Measurements from ENCODE around the gene DOCK1.

The DOCK1 gene

DNA sequence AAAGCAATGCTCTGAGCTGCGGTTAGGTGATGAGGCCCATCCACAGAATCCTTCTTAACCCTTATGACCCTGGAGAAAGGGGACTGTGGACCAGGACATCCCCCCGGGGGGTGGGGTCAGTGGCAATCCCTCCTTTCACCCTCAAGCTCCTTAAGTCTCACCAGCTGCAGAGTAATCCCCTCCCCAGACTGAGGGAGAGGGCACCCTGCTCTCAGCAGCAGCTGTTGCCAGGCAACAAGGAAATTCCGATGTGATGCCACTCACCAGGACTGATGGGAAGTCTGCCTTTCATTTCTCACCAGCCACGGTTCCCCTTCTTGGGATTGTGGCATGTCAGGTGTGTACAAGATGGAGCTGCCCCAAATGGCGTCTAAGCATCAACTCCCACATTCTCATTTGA is 129.6 kb downstream of the DOCK1 start:
- DNase-seq (ENCODE audit: low read depth, low spot score) = no peak

DNA sequence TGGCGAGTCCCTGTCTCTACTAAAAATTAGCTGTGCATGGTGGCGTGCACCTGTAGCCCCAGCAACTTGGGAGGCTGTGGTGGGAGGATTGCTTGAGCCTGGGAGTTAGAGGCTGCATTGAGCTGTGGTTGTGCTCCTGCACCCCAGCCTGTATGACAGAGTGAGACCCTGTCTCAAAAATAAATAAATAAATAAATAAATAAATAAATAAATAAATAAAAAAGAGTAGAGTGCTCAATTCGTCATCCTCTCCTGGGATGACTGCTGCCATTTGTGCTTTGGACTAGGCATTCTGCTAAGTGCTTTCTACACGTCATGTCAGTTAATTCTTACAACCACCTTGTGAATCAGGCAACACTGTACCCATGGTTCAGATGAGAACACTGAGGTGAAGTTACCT is 130.6 kb downstream of the DOCK1 start:
- DNase-seq (ENCODE audit: low read depth, low spot score) = no peak

DNA sequence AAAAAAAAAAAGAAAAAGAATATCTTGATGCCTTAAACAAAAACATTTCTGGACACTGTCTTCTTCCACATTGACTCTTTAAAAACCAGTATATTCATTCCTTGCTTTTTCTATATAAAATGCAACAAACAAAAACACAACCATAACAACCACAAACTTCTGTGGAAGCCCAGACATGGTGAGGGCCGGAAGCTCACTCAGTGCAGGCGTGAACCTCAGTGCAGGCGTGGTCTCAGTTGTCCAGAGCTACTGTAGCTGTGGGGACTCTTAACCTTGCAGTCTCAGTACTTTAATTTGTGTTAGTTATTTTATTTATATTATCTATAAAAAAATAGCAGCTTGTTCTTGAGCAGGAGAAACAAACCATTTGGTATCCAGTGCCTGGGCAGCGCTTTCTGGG is 131.8 kb downstream of the DOCK1 start:
- DNase-seq (ENCODE audit: low read depth, low spot score) = no peak

DNA sequence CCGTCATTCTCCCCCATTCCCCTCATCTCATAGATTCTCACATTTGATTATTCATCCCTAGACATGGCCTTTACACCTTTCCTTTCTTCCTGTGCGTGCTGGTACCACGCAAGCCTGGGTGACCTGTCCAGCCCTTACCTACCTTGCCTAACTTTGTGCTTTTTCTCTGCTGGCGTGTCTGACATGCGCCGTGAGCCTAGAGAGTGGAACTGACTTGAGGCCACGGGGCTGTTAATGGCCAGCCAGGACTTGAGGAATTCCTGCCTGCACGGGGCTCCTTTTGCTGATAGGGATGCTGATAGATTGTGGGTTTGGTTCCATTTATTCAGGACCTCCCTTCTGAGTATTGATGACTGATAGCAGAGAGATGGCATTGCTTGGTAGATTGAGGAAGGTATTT is 134.2 kb downstream of the DOCK1 start:
- DNase-seq (ENCODE audit: low read depth, low spot score) = no peak

DNA sequence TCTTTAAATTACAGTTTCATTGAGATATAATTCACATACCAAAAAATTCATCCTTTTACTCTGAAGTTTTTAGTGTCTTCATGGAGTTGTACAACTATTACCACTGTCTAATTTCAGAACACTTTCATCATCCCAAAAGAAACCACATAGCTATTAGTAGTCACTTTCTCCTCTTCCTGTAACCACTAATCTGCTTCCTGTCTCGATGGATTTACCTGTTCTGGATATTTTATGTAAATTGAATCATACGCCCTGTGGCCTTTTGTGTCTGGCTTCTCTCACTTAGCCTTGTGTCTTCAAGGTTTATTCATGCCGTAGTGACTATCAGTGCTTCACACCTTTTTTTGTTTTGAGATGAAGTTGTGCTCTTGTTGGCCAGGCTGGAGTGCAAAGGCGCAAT is 135.5 kb downstream of the DOCK1 start:
- DNase-seq (ENCODE audit: low read depth, low spot score) = no peak

DNA sequence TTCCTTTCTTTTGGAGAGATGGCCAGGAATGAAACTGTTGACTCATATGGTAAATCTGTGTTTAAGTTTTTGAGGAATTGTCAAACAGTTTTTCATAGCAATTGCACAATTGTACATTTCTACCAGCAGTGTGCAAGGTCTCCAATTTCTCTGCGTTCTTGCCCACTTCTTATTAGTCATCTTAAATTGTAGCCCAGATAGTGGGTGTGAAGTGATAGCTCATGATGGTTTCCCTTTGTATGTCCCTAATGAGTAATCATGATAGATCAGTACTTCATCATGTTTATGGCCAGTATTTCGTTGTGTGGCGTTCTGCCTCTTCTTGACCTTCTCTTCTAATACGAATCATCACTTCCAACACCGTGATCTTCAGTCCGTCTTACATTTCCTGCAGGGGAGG is 136.3 kb downstream of the DOCK1 start:
- no peak for DNase-seq (ENCODE audit: low read depth, low spot score)

DNA sequence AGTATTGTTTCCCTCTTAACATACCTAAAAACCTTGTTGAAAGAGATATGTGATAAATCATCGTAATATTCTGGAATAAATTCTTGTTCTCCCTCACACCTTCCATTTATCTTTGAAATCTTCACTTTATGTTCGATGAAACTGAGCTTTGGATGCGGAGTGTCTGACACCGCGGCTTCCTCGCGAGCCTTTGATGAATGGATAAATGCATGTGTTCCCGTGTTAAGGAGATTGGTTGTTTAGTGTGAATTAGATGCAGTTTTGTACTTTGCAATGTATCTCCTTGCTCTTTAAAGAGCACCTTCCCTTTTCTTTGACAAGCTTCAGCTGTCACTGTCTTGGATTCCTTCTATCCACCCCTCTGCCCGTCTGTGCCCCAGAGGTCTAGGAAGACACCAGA is 138.1 kb downstream of the DOCK1 start:
- no peak for DNase-seq (ENCODE audit: low read depth, low spot score)

DNA sequence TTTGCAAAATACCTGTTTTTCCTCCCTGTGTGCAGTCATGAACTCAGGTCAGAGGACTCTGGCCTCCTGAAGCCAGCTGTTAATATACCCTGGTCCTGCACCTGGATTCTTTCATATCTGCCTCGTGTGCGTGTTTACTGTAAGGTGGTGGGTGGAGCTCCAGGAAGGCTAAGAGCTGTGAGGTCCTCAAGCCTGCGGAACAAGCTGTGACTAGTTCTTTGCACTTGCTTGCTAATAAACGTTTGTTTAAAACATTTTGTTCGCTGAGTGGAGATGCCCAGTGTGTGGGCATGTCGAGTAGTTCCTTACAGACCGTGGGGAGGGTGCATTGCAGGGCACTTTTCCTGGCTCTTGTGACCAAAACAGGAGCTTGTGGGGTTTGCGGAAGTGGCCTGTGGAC is 139.0 kb downstream of the DOCK1 start:
- DNase-seq (ENCODE audit: low read depth, low spot score) = no peak

DNA sequence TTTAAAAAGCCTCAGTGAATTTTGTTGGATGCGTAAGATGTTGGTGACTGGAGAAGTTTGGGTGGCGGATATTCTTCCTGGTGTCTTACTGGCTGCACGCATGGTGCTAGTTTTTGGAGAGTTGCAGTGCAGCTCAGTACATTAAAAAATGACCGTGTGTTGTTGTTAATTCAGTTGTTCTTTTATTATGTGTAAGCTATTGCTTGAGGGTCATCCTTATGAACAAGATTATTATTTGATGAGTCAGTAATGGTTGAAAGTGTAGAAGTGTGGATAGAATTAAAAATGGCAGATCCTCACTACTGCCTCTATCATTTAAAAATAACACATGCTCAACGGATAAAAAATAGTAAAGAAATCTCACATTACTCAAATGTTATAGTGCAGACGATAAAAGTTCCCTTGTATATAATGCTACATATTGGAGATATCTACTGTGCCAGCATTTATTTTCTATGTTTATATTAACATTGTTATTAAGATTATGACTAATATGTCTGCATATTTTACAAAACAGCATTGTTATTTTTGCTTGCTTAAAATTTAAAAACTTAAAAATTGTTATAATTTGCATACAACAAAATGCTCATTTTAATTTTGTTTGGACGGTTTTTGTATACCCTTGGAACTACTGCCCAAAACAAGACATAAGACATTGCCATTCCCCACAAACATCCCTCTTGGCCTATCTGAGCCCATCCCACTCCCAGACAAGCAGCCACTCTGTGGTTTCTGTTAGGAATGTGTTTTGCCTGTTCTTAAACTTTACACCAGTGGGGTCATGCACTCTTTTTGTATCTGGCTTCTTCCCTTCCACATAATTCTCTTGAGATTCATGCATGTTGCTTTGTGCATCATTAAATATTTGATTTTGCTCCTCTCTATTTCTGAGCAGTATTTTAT is 142.0 kb downstream of the DOCK1 start:
- DNase-seq (ENCODE audit: low read depth, low spot score) = no peak

DNA sequence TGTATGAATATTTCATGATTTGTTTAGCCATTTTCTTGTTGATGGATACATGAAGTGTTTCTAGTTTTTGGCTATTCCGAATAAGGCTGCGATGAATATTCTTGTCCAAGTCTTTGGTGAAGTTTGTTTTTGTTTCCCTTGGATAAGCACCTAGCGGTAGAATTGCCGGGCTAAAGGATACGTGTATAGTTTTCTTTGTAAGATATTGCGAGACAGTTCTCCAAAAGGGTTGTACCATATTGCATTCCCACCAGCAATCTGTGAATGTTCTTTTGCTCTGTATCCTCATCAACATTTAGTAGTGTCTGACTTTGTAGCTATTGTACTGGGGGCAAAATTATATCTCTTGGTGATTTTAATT is 142.6 kb downstream of the DOCK1 start:
- DNase-seq (ENCODE audit: low read depth, low spot score) = no peak

DNA sequence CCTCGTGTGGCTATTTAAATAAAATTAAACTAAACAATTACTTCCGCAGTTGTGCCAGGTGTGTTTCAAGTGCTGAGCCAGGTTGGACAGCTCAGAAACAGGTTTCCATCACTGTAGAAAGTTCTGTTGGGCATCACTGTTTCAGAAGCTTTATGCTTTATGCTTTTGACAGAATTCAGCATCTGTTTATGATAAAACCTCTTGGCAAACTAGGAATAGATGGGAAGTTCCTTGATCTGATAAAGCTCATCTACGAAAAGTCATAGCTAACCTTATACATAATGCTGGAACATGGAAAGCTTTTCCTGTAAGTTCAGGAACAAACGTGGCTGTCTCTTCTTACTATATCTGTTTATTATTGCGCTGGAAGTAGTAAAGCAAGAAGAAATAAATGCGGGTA is 143.4 kb downstream of the DOCK1 start:
- DNase-seq (ENCODE audit: low read depth, low spot score) = no peak

DNA sequence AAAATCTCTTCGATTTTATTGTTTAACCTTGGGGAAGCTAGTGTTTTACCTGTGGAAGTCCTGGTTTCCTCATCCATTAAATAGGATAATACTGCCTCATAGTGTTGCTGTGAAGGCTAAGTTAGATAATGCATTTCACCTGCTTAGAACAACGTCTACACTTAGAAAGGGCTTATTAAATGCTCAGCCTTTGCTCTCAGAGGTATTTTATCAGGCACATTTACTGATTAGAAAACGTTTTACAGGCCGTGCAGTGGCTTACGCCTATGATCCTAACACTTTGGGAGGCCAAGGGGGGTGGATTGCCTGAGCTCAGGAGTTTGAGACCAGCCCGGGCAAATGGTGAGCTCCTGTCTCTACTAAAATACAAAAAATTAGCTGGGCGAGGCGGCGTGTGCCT is 146.8 kb downstream of the DOCK1 start:
- DNase-seq (ENCODE audit: low read depth, low spot score) = no peak

DNA sequence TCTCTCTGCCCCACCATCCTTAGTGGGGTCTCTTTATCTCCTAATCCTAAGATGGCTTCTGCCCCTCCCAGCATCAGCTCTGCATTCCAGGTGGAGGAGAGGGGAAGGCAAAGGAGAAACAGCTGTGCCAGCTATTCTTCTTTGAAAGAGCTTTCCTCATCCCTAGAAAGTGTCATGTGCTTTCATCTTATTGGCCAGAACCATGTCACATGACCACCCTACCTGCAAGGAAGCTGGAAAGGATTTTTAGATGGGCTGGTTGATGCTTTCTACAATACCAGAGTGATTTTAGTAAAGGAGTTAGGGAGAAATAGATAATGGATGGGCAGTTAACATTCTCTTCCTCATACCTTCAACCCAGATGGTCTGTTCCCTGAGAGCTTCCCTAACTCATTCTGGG is 150.0 kb downstream of the DOCK1 start:
- DNase-seq (ENCODE audit: low read depth, low spot score) = no peak

DNA sequence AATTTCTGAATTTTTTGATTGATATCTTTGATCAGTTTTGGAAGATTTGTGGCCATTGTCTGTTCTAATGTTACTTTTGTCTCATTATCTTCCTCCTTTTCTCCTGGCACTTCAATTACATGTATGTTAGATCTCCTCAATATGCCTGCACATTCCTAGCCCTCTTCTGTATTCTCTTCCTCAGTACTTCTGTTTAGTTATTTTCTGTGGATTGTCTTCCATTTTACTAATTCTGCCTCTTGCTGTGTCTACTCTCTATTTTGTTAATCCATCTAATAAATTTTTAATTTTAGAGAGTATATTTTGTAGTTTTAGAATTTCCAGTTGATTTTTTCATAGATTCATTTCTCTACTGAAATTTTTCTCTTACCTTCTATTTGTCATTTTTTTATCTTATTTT is 154.1 kb downstream of the DOCK1 start:
- DNase-seq (ENCODE audit: low read depth, low spot score) = no peak

DNA sequence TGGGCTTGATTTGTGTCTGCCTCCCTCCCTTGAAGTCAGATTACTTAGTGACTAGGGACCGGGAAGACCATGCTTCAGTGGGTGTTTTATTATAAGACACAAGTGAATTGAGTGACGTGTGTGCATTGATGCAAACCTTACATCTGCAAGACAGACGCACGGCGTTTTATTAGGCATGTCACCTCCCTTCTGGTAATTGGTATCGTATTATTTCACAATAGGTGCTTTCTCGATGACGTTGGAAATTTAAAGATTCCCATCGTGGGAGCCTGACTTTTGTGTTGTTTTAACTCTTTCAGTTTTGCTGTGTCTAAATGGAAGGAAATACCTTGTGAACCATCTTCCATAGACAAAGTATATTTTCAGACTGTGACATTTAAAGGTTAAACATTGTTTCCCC is 158.5 kb downstream of the DOCK1 start:
- DNase-seq (ENCODE audit: low read depth, low spot score) = no peak

DNA sequence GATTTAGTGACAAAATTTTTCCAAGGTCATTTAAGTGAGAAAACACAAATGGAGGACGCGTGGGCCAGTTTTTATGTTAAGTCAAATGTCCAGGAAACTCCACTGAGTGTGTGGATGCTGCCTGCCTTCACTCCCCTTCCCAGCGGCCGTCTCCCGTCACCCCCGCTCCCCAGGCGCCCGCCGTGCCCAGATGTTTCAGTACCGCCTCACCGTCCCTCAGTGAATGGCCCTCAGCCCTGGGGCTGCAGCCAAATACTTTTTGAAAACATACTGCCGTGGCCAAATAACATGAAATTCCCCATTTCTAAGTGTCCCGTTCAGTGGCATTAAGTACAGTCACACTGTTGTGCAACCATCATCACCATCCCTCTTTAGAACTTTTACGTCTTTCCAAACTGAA is 159.2 kb downstream of the DOCK1 start:
- DNase-seq (ENCODE audit: low read depth, low spot score) = no peak

DNA sequence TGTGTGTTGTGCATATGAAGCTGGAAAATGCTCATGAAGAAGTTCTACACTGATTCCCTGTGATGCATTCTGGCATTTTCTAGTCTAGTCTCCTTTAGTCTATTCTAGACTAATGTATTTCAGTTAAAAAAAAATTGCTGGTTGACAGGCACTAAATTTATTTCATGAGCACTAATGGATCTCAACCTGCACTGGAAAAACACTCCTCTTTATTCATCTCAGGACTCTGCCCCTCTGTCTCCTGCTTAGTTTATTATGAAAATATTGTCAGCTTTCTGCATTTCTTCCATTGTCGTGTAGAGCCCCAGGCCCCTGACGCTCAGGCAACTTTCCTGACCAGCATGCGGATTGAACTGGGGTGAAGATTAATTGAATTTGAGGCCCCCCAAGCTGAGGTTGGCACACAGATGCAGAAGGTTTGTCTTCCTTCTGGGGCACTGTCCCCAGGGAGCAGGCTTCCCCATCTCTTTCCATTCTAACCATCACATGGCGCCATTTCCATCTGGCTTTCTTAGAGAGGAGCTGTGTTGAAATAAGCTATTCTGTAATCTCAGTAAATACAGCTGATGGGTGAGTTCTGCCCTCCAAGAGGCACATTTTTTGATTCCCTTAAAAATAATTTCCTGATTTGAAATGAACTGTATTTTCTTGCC is 162.4 kb downstream of the DOCK1 start:
- DNase-seq (ENCODE audit: low read depth, low spot score) = no peak

DNA sequence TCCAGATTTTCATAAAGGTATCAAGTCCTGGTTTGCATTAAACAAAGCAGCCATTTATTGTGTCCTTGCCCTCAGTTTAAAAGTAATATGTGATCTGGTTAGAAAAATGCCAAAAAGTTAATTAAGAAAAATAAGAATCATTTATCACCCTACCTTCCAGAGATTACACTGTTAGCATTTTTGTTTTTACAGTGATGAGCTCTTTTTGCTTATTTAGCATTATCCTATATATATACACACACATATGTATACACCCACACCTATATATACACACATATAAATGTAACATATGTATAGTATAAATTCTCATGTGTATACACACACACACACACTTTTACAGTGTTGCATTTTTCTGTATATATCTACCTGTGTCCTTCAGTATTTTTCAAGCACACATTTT is 163.3 kb downstream of the DOCK1 start:
- DNase-seq (ENCODE audit: low read depth, low spot score) = no peak

DNA sequence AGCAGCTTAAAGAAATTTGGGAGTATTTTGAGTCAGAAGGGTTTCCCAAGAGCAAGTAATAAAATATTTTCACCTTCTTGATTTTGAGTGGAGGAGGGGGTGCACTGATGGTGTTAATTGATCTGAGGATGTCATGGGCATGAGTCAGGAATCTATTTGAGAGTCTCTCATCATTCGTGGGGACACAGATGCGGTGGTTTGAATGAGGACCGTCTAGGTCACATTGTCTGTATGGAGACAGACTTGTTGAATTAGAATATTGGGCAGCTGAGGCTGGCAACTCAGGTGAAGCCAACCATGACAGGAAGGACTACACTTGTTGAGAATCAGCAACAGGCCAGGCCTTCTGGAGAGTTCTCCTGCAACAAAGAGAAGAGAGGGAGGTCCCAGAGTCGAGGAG is 164.2 kb downstream of the DOCK1 start:
- DNase-seq (ENCODE audit: low read depth, low spot score) = no peak

DNA sequence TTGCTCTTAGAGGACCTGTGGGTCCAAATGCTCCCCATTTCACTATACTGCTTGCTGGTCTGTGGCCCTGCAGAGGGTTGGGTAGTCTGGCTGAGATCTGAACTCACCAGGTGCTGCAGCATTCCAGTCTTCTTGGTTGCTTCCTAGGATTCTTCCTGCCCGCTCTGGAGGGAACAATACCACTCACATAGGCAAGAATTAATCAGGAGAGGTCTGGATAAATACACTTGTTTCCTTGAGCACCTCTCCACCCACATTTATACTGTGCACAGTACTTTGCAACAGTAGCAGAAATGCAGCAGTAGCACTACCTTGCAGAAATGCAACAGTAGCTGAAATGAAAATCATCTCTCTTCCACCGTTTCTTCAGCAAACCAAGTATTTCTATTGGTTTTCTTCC is 165.9 kb downstream of the DOCK1 start:
- no peak for DNase-seq (ENCODE audit: low read depth, low spot score)

DNA sequence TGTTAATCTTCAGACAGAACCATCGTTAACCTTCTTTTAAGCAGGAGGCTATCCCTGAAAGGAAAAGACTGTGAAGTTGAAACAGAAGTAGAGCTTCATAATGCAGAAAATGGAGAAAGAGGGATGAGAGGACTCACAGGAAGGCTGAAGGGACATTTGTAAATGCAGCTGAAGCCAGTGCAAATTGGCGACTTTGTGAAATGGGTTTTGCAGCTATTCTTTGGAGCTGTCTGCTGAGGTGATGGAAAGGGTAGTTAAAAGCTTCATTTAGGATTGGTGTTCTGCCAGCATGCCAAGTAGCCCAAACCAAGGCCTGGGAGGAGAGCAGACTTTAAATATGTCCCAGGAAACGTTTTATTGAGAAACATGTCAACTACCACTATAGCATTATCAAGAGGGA is 168.4 kb downstream of the DOCK1 start:
- DNase-seq (ENCODE audit: low read depth, low spot score) = no peak

DNA sequence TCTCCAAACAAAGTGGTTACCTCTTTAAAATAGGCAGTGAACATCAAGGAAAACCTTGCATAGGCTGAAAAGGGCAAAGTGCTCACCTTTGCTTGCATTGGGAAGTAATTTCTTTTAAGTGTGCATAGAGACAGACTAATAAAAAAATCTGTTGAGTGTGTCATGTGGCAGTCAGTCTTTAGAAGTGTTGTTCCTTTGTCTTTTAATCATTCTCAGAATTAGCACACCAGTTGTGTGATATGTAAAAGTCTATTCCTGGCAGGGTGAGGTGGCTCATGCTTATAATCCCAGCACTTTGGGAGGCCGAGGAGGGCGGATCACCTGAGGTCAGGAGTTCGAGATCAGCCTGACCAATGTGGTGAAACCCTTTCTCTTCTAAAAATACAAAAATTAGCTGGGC is 174.2 kb downstream of the DOCK1 start:
- DNase-seq (ENCODE audit: low read depth, low spot score) = no peak

DNA sequence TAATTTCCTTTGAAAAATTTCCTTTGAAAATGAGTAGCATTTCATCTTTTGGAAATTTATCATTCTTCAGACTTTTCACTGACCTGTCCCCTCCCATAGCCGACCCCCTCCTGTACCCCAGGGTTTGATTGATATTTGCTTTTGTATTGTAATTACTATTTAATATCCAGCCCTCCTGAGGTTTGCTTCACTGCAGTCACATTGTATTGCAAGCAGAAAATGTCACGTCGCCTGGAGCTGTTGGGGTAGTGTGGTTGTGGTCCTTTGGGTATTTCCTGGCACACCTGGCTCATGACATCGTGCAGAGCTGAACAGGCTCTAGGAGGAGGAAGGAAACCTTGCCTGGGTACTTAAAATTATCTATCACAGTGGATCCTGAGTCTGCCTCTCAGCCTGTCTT is 175.1 kb downstream of the DOCK1 start:
- no peak for DNase-seq (ENCODE audit: low read depth, low spot score)

All from ELF-1 (cell line).